A549 (cell line): ENCODE results near the gene SDSL.

Experiments used
- CHD4 ChIP-seq: fragments of 200-600 bp; sonication (generic); IDR thresholded peaks from 2 replicates; pipeline ENCODE4 v1.6.1; 2016; ENCODE audit warnings: antibody characterized with exemption, mild to moderate bottlenecking, borderline replicate concordance
- CTCF ChIP-seq: fragments of >200 bp; sonication (Bioruptor Twin); formaldehyde crosslinking; IDR thresholded peaks from 3 replicates; pipeline ENCODE4 v1.5.1; 2016
- EP300 ChIP-seq, 2 experiments: fragments of >200 bp; sonication (Bioruptor Twin); formaldehyde crosslinking; IDR thresholded peaks; 2 replicates in 1 of 2; 3 replicates in 1 of 2; pipeline ENCODE4 v1.6.1; 2016 to 2017
- KDM5A ChIP-seq: fragments of 200-600 bp; sonication (generic); IDR thresholded peaks from 2 replicates; pipeline ENCODE4 v1.6.1; 2016; ENCODE audit warnings: antibody characterized with exemption, mild to moderate bottlenecking
- POLR2A ChIP-seq: IDR thresholded peaks from 2 replicates; pipeline ENCODE4 v1.6.1; 2012; ENCODE audit warnings: mild to moderate bottlenecking, low read length
- RAD21 ChIP-seq, 2 experiments: fragments of >200 bp in 1 of 2; sonication (Bioruptor Twin) in 1 of 2; formaldehyde crosslinking in 1 of 2; IDR thresholded peaks in 1 of 2; conservative IDR thresholded peaks in 1 of 2; 2 replicates in 1 of 2; 3 replicates in 1 of 2; pipeline ENCODE4 v1.6.1; 2012 to 2018; ENCODE audit warnings: inconsistent platforms in 1 of 2
- SREBF2 ChIP-seq: fragments of 450-650 bp; IDR thresholded peaks from 2 replicates; pipeline ENCODE4 v1.6.1; 2014; ENCODE audit warnings: mild to moderate bottlenecking, moderate library complexity

DNA sequence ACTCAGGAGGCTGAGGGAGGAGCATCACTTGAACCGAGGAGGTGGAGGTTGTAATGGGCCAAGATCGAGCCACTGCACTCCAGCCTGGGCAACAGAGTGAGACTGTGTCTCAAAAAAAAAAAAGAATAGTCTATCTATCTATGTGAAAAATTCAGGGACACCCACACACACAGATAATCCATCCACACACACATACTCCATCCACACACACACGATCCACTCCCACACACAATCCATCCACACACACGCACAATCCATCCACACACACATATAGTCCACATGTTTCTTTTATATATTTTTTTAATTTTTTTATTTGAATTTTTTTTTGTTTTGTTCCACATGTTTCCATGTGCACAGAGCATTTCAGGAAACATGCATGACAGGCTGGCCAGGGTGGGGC lies 21.8 kb upstream of the SDSL start:
- TF ChIP-seq CTCF = no peak
- TF ChIP-seq CHD4 = no peak
- TF ChIP-seq SREBF2 = no peak
- no peak for TF ChIP-seq EP300 (IDR thresholded peaks at IDR 0.05)
- TF ChIP-seq KDM5A = no peak
- no peak for TF ChIP-seq POLR2A
- TF ChIP-seq RAD21 (conservative IDR thresholded peaks at IDR 0.05 in 1 of 2, IDR thresholded peaks at IDR 0.05 in 1 of 2) = no peak
